Measurements from ENCODE around the gene POLL.

DNA sequence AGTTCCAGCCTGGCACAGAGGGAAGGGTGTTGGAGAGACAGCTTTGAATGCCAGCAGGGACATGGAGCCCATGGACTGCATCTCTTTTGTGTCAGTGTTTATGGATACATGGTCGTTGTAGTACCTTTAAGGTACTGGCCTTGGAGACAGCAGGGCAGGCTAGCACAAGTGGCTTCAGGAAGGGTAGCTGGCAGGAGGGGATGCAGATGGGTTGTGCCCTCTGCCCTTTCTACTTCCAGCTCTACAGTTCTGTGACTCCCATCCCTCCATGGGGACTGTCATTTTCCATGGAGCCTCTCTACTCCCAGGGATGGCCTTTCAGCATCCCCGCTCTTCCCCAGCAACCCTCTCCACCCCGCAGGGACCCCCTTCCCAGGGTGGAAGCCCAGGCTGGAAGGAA is 25.1 kb downstream of the POLL start:
- TF ChIP-seq ZFP30 (CRISPR knock-in tag; IDR thresholded peaks at IDR 0.05), result no peak
- TF ChIP-seq CSDC2 (CRISPR knock-in tag; IDR thresholded peaks at IDR 0.05), result no peak

All from SK-N-SH treated with all-trans-retinoic acid at 6 μM for 48 hours (cell line).